Activated CD4-positive, alpha-beta T cell treated with anti-CD3 and anti-CD28 coated beads, Interleukin-2, amount 50 U/mL, for 16 hours (primary cell): ENCODE results near the gene PIP4P1.
"Not testable (repeated sequence)": the region's sequence is repeated elsewhere in the genome, so short reads cannot be mapped to it uniquely, and the experiment has no call there.

Experiments used
- DNase-seq: peaks from one replicate; pipeline ENCODE4 v3.0.0-alpha.2; 2020

PIP4P1 gene

DNA sequence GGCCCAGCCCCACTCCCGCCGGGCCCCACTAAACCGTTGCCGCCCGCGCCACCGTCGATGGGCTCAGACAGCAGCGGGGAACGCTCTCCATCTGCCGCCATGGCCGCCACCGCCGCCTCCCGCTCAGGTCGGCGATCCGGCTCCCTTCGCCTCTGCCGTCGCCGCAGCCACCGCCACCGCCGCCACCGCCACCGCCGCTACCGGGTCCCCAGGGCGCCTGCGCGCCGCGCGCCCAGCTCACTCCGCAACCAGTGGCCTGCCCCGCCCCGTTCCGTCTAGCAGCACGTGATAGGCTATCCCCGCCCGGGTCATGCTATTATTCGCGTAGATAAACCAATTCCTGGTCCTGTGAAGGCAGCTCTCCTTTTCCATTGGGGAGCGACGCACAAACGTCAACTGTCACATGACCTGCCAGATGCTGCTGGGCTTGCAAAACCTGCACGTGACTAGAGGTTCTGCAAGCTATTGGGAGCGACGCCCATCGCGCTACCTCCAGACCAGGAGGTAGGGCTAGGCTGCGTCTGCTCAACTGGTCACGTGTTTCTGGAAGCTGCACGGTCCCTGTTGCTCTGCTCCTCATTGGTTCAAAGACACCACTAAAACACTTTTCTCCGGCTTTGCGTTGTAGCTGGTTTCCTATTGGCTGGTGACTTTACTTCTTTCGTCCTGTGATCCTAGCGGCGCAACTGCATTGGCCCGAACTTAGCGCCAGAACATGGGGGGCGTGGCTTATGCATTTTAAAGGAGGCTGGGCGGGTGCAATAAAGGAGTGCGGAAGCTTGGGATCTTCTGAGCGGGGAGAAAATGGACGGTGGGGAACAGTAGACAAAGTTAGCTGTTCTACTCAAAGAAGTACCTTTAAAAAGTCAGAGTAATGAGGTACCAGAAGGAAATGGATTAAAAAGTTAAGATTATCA is at the start of gene PIP4P1:
Gene PIP4P1, minus strand, starts transcription at position 210 of the 917 bp plus-strand sequence. Its CDS starts 109 bp downstream, at position 101.
- peak; percentile 99 for DNase-seq

DNA sequence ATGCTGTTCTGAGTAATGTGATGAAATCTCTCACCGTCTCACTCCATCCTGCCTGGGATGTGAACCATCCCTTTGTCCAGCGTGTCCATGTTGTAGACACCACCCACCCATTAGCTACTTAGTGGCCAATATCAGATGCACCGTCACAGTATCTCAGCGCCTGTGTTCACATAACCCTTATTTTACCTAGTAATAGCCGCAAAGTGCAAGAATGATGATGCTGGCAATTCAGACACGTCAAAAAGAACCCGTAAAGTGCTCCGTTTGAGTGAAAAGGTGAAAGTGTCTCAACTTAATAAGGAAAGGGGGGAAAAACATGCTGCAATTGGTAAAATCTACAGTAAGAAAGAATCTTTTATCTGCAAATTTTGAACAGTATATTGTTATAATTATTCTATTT is 47.1 kb upstream of the PIP4P1 start:
- no peak for DNase-seq

DNA sequence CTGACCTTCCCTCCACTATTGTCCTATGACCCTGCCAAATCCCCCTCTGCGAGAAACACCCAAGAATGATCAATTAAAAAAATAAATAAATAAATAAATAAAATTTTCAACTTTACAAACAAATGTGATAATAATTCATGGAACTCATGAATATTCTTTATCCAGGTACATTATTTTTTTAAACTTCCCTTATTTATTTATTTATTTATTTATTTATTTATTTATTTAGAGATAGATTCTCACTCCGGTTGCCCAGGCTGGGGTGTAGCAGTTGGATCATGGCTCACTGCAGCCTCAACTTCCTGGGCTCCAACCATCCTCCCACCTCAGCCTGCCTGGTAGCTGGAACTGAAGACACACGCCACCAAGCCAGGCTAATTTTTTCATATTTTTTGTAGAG is 46.3 kb upstream of the PIP4P1 start:
- DNase-seq, result not testable (repeated sequence)

DNA sequence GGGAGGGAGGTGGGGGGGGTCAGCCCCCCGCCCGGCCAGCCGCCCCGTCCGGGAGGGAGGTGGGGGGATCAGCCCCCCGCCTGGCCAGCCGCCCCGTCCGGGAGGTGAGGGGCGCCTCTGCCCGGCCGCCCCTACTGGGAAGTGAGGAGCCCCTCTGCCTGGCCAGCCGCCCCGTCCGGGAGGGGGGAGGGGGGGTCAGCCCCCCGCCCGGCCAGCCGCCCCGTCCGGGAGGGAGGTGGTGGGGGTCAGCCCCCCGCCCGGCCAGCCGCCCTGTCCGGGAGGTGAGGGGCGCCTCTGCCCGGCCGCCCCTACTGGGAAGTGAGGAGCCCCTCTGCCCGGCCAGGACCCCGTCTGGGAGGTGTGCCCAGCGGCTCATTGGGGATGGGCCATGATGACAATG is 45.5 kb upstream of the PIP4P1 start:
- not testable (repeated sequence) for DNase-seq

DNA sequence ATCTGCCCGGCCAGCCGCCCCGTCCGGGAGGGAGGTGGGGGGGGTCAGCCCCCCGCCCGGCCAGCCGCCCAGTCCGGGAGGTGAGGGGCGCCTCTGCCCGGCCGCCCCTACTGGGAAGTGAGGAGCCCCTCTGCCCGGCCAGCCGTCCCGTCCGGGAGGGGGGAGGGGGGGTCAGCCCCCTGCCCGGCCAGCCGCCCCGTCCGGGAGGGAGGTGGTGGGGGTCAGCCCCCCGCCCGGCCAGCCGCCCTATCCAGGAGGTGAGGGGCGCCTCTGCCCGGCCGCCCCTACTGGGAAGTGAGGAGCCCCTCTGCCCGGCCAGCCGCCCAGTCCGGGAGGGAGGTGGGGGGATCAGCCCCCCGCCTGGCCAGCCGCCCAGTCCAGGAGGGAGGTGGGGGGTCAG is 45.0 kb upstream of the PIP4P1 start:
- not testable (repeated sequence) for DNase-seq

DNA sequence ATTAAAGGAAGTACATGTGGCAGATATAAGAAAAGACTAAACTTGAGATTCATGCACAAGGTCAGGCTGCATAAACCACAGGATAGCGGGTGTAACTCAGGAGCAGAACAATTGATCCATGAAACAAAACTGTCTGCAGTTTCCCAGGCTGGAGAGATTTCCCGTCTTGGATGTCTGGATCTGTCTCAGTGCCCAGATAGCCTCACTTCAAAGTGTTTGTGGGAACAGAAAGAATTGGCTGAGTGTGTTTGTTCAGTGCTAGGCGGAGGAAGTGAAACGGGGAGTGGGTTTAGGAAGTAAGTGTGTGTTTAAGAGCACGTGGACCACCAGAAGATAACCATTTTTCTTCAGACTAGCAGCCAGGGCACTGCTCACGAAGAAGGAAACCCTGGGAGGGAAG is 42.7 kb upstream of the PIP4P1 start:
- no peak for DNase-seq

DNA sequence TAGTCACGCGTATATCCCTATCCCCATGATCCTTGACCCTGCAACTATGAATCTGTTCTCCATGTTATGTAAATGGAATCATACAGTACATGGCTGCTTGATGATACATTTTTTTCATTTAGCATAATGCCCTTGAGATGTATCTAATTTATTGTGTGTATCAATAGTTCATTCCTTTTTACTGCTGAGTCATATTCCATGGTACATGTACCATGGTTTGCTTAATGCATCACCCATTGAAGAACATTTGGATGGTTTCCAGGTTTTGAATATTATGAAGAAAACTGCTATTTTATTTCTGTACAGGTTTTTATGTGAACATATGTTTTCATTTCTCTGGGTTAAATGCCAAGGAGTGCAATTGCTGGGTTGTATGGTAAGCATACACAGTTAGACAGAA is 40.1 kb upstream of the PIP4P1 start:
- DNase-seq, result no peak

DNA sequence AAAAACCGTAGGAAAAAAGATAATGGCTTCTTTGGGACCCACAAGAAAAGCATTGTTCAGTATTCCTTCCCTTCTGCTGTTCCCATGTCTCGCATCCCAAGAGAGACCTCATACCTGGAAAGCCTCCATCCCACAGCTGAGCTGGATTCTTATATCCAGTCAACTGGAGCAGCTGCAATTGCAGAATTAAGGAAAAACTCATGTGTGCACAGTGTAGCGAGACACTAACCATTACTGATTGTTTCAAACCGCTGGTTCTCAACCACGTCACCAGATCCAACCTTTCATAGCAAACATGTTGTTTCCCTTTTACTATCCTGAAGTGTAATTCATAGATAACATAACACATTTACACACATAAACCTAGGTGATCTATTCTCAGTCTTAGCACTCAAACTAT is 38.6 kb upstream of the PIP4P1 start:
- no peak for DNase-seq

DNA sequence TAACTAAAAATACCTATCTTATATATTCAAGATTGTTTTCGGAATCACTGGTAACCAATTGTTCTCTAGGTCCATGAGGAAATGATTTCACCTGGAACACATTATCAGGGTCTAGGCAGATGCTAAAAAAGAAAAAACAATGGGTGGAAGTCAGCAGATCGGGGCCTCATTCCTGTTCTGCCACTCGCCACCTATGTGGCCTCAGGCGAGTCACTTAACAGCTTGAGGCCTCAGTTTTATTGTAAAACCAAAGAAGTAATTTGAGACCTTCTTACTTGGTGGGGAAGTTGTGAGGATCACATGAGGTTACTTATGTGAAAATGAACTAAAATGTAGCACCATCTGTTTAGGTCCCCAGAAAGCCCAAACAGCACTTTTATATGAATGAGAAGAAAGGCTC is 37.9 kb upstream of the PIP4P1 start:
- DNase-seq, result no peak

DNA sequence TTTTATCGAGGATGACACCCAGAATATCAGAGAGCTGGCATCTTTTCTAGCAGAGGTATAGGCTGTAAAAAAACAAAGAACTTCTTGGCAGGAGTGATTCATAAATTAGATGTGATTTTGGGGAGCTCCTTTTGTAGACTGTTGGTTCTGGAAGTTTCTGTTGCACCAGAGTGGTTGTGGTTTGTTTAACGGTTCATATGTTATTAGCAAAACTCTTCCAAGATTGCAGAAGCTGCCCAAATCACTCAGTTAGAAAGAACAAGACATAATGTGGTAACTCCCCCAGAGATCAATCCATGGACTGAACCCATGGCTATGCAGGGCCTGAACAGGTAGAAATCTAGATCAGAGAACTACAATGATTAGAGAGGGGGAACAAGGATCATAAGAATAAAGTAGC is 37.4 kb upstream of the PIP4P1 start:
- no peak for DNase-seq

DNA sequence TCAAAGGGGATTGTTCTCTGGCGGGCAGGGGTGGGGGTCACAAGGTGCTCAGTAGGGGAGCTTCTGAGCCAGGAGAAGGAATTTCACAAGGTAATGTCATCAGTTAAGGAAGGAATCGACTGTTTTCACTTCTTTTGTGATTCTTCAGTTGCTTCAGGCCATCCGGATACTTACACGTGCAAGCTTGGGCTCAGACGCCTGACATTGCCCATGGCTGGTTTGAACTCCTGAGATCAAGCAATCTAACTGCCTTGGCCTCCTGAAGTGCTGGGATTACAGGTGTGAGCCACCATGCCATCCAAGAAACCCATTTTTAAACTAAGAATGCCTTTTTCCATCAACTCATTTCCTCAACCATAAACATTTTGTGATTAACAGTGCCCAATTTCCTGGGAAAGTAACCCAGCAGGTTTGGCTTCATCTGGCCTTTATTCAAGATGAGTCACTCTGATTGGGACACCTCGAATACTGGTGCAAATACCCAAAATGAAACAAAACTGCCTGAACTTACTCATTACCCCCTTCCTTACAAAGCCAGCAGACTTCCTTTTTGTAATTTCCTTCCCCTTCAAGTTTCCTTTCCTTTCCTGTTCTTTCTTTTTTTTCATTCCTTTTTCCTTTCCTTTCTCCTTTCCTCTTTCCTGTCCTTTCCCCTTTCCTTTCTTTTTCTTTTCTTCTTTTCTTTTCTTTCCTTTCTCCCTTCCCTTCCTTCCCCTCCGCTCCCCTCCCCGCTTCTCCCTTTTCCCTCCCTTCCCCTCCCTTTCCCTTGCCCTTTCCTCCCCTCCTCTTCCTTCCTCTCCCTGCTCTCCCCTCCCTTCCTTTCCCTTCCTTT is 33.9 kb upstream of the PIP4P1 start:
- DNase-seq, result peak; percentile 47

DNA sequence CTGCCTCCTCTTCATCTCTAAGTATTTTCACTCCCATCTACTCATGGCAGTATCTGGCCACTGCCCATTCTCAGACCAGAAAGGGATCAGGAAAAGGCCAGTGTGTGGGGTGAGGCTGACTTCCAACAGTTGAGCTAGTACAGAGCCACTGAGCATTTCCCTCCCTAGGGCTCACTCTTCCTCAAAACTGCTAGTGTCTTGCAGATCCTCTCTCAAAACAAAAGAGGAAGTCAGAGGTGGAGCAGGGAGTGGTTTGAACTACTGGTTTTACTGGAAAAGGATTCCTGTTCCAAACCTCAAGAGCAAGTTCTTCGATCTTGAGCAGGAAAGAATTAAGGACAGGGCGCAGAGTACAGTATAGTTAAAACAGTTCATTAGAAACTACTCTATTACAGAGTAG is 32.4 kb upstream of the PIP4P1 start:
- no peak for DNase-seq

DNA sequence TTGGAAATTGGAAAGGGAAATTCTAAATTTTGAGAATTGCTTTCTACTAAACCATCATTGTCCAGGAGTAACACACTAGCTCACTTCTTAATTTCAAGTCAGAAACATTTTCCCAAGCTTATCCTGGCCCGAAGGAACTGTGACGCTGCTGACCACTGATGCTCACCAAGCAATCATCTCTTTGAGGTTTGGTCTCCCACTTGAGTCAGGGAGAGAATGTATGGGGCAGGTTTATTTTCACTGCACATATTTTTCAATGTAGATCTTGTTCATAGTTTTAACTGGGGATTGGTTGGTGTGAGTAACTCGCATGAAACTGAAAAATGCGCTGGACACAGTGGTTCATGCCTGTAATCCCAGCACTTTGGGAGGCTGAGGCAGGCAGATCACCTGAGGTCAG is 31.3 kb upstream of the PIP4P1 start:
- DNase-seq, result no peak

DNA sequence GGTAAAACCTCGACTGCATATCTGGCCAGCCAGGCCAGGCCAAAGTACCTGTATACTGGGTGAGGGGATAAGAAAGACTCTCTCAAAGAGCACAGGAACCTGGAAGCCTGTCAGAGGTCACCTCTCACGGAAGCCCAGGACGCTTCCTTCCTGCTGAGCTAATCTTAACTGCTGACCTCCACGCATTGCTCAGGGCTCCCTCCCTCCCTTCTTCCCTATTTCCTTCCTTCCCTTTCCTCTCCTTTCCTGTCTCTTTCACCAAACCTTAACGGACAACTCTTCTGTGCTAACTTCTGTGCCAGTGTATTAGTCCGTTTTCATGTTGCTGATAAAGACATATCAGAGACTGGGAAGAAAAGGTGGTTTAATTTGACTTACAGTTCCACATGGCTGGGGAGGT is 29.3 kb upstream of the PIP4P1 start:
- no peak for DNase-seq

DNA sequence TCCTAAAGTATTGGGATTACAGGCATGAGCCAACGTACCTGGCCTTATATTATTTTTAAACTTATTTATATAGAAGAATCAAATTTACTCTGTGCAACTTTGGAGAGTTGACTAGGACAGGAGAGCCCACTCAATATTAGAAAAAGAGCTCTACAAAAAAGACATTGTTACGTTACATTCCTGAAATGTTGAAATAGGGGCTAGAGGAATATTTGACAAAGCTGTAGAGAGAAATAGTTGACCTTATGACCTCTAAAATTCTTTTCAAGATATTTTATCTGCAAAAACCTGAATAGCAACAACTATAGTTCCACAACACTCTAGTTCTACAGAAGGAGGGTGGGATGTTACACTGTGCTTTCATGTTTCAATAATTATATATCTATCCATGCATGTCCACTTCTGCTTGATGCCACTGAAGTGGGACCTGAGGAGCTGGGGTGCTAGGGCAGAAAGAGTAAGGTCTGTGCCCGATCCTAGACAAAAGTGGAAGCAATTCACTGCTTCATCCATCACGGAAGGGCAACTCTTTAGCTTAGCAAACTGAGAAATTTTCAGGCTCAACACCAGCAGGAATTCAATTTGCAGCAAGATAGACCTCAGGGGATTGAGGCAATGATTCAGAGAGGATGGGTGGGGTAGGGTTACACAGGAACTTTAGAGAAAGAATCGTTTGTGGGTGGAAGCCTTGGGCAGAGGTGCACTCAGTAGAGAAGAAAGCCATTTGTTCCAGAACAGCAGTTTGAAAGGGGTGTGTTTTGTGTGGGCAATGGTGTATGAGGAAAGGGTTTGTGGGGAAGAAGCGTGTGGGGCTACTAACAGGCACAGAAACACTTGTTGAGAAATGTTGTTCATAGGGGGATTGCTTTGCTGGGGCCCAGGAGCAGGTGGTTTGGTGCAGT is 28.1 kb upstream of the PIP4P1 start:
- no peak for DNase-seq

DNA sequence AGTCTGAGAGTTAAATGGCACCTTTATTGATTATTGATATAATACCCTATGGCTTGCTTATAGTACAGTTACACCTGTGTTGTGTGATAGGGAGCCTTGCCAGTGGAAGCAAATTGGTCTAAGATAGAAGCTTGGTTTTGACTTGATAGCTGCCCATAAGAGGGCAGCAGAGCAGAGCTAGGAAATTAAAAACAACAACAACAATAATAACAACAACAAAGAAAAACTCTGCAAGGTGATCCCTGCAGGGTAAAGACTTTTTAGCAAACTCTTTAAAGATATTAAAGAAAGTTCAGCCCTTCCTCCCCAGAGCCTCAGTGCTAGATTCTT is 26.1 kb upstream of the PIP4P1 start:
- no peak for DNase-seq

DNA sequence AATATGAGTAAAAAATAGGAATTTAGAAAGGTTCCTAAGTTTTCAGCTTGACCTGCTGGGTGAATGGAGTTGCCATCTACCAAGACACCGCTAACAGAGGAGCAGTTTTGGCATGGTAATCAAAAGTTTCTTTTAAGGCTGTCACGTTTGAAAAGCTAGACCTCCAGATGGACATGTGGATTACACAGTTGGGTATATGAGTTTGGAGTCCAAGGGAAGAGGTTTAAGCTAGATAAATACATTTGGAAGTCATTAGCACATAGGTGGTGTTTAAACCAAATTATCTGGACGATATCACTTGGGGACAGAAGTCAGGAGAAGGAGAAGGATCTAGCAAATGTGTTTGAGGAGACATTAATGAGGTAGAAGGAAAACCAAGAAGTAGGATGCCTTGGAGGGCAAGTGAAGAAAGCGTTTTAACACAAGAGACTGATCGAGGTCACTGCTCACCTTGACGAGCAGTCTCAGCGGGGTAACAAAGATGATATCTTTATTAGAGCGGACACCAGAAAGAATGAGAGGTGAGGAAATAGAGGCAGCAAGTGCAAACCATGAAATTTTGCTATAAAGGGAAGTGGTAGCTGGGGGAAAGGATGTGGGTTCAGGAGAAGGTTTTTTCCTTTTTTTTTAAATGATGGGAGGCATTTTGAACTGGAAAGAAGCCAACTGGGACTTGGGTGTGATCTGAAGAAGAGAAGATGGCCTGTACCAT is 25.6 kb upstream of the PIP4P1 start:
- DNase-seq, result no peak

DNA sequence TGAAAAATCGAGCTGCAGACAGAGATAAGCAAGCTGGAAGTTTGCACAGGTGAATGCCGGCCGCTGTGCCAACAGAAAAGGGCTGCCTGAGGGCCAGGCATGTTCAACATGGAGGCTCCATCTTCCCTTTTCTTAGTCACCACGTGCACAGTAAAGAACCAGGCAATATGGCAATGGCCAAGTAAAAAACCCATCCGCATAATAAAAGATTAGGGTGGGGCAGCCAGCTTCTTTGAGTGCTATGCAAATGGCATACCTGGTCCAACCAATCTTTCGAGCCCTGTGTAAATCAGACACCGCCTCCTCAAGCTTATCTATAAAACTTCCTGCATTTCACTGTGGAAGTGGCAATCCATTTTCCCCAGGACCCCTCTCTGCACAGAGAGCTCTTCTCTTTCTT is 24.7 kb upstream of the PIP4P1 start:
- no peak for DNase-seq

DNA sequence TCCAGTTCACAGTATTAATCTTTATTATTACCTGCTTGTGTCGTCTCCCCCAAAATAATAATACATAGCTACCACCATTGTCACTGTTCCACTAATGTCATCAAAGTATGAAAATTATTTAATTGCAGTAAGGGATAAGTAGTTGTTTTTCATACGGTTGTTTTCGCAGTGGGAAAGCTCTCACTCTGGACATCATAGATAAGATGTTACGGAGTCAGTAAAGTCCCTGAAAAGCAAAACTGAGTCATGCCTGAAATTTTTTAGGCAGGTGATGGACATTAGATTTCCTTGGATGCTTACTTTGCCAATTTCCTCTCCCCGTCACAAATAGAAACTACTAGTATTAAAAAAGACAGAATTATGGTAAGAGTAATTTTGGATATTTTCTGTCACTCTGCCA is 21.1 kb upstream of the PIP4P1 start:
- no peak for DNase-seq

DNA sequence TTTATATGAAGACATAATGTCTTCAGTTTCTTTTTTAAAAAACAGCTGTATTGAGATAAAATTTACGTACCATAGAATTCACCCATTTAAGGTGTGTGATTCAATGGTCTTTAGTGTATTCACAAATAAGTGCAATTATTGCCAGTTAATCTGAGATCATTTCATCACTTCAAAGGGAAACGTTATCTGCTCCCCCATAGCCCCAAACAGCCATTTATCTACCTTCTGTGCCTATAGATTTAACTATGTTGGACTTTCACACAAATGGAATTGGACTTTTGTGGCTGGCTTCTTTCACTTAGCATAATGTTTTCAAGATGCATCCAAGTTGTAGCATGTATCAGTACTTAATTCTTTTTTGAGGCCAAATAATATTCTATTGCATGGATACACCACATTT is 17.7 kb upstream of the PIP4P1 start:
- DNase-seq, result no peak

DNA sequence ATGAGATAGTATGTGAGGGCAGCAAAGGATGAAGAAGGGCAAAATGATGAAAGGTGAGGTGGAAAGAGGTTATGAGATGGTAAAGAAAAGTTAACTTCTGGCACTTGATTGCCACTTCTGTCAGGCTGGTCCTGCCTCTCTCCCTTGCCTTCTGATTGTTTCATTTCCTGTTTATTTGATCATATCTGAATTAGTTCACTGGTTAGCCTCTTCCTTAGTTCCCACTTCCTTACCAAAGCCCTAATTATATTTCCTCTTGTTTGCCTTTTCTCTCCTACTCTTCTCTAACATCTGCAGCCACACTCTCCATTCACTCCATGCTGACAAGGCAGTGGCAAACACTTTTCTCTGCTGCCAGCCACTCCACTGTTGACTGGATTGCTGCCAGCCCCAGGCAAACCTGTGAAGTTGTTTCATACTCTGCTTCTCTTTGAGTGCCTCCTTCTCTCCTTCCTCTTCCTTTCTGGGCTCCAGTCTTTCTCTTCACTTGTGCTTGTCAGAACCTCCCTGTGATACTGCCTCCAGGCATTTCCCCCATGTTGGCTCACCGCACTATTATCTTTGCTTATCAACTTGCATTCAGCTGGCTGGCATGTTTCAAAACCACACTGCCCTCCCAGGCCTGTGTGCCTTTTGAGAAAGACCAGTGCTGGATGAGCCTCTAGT is 16.1 kb upstream of the PIP4P1 start:
- DNase-seq, result peak; percentile 44

DNA sequence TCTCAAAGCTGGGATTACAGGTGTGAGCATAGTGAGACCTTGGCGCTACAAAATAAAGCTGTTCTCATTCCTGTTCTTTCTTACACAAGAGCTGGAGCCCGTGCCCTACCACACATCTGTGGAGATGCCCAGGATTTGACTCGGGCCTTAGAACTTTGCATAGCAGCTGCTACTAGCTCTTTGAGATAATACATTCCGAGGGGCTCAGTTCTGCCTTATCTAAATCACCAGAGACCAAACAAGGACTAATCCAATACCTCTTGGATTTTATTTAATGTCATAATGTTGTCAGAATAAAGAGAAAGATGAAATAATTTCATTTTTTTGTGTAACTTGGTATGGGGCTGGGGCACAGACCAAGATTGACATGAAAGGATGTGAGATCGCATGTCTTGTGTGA is 15.5 kb upstream of the PIP4P1 start:
- no peak for DNase-seq
